ENCODE results near the gene ATM.
A peak's percentile ranks its signal among the peaks of the same experiment; 100 is the strongest.

The ATM gene, protein sequence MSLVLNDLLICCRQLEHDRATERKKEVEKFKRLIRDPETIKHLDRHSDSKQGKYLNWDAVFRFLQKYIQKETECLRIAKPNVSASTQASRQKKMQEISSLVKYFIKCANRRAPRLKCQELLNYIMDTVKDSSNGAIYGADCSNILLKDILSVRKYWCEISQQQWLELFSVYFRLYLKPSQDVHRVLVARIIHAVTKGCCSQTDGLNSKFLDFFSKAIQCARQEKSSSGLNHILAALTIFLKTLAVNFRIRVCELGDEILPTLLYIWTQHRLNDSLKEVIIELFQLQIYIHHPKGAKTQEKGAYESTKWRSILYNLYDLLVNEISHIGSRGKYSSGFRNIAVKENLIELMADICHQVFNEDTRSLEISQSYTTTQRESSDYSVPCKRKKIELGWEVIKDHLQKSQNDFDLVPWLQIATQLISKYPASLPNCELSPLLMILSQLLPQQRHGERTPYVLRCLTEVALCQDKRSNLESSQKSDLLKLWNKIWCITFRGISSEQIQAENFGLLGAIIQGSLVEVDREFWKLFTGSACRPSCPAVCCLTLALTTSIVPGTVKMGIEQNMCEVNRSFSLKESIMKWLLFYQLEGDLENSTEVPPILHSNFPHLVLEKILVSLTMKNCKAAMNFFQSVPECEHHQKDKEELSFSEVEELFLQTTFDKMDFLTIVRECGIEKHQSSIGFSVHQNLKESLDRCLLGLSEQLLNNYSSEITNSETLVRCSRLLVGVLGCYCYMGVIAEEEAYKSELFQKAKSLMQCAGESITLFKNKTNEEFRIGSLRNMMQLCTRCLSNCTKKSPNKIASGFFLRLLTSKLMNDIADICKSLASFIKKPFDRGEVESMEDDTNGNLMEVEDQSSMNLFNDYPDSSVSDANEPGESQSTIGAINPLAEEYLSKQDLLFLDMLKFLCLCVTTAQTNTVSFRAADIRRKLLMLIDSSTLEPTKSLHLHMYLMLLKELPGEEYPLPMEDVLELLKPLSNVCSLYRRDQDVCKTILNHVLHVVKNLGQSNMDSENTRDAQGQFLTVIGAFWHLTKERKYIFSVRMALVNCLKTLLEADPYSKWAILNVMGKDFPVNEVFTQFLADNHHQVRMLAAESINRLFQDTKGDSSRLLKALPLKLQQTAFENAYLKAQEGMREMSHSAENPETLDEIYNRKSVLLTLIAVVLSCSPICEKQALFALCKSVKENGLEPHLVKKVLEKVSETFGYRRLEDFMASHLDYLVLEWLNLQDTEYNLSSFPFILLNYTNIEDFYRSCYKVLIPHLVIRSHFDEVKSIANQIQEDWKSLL (N-terminal part only)

DNA sequence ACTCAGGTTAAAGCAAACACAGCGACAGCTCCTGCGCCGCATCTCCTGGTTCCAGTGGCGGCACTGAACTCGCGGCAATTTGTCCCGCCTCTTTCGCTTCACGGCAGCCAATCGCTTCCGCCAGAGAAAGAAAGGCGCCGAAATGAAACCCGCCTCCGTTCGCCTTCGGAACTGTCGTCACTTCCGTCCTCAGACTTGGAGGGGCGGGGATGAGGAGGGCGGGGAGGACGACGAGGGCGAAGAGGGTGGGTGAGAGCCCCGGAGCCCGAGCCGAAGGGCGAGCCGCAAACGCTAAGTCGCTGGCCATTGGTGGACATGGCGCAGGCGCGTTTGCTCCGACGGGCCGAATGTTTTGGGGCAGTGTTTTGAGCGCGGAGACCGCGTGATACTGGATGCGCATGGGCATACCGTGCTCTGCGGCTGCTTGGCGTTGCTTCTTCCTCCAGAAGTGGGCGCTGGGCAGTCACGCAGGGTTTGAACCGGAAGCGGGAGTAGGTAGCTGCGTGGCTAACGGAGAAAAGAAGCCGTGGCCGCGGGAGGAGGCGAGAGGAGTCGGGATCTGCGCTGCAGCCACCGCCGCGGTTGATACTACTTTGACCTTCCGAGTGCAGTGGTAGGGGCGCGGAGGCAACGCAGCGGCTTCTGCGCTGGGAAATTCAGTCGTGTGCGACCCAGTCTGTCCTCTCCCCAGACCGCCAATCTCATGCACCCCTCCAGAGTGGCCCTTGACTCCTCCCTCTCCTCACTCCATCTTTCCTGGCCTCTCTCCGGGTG, at the start of gene ATM, which contains the start of gene NPAT:
Gene ATM, plus strand, starts transcription at position 494 of the 774 bp plus-strand sequence. CDS start 4,558 bp downstream, outside the sequence.
Gene NPAT, minus strand, starts transcription at position 65 of the 774 bp plus-strand sequence. CDS start 102 bp downstream, outside the sequence.
- peak; percentile 85 to 99 for DNase-seq

- no peak for DNase-seq
These were observed 45.3 kb upstream of the ATM start for GRCh38 chr11:108177570-108177969.

GRCh38 chr11:108193725-108194124, 29.1 kb upstream of the ATM start:
- DNase-seq: no peak

DNA sequence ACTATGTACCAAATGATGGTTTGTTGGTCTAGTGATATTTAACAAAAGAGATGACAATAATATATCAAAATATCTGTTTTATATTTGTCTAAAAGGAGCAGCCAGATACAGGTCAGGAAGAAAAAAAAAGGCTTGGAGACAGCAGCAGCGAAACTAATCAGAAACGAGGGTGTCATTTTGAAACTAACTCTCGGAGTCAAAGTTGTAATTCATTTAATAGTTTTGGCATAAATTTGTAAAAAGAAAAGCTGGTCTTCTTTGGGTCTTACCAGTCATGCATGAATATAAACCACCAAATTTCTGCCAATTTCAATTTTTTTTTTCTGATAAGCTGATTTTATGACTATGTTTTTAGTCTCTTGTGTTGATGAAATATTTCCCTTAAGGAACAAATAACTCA, 26.0 kb upstream of the ATM start:
- DNase-seq: no peak

GRCh38 chr11:108197351-108197750, 25.5 kb upstream of the ATM start:
- DNase-seq: no peak

- DNase-seq: no peak
These were observed 24.0 kb upstream of the ATM start for GRCh38 chr11:108198833-108199232.

GRCh38 chr11:108199446-108200321, 23.2 kb upstream of the ATM start:
- DNase-seq: peak; percentile 4 to 35

GRCh38 chr11:108203075-108203474, 19.8 kb upstream of the ATM start:
- no peak for DNase-seq

DNA sequence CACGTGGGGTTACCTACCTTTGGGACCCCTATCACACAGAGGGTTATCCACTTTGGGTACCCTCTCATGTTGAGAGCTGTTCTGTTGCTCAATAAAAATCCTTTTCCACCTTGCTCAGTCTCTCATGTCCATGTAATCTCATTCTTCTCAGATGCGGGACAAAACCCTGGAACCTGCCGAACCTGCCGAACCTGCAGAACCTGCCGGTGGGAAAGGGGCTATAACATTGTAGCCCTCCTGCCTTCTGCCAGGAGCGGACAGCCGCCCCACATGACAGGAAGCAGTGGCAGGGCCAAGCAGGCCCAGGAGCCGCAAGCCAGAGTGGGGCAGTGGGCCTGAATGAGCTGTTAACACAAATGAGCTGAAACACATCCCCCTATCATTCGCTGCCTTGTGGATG, 18.5 kb upstream of the ATM start:
- DNase-seq: no peak

- DNase-seq: no peak
These were observed 17.9 kb upstream of the ATM start for GRCh38 chr11:108204929-108205499.

GRCh38 chr11:108206171-108206570, 16.7 kb upstream of the ATM start:
- no peak for DNase-seq

DNA sequence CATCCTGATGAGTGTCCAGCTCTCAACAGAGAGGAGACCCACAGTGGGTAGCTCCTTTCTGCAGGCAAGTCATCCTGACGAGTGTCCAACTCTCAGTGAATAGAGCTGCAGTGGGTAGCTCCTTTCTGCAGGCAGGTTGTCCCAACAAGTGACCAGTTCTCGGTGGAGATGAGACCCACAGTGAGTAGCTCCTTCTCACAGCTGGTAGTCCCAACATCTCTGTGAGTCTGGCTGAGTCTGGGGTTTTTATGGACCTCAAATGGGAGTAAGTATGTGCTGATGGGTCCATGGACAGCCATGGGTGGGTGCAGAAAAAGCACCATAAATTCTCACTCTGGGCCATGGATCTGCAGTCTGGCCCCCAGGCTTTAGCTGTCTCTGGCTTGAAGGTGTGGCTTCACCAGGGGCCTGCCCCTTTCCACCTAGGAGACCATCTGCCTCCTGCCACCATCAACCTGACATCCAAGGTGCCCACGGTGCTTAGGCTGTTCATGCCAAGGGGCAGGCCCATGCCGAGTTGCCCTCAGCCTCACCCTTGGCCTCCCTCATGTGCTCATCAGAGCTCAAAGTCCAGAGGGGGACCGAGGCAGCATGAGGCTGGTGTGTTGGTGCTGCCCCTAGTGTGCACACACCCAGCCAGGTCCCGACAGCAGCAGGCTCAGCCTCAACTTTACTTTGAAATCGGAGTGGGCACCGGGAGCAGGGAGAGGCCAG, 15.7 kb upstream of the ATM start:
- DNase-seq: no peak

GRCh38 chr11:108207683-108208060, 15.2 kb upstream of the ATM start:
- DNase-seq: no peak

GRCh38 chr11:108210441-108210840, 12.4 kb upstream of the ATM start:
- no peak for DNase-seq

GRCh38 chr11:108213784-108214183, 9.1 kb upstream of the ATM start:
- DNase-seq: no peak

DNA sequence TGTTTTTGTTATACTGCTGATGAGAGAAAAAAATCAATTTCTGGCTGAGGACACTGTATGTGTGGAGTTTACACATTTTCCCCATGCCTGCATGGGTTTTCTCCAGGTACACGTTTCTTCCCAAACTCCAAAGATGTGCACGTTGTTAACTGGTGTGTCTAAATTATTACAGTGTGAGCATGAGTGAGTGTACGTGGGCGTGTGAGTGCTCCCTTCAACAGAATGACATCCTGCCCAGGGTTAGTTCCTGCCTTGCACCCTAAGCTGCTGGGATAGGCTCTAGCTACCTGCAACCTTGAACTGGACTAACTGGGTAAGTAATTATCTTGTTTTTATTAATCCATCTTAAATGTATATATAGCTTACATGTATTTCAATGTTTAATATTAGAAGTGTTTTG, 5.9 kb upstream of the ATM start:
- DNase-seq: no peak

- DNase-seq: no peak
These were observed 4.4 kb upstream of the ATM start for GRCh38 chr11:108218455-108218854.

- no peak for DNase-seq
These were observed 3.7 kb upstream of the ATM start for GRCh38 chr11:108218912-108219783.
